HG02798 (cell line): ENCODE data around the gene DLK2.
"Not testable (repeated sequence)": the region's sequence is repeated elsewhere in the genome, so short reads cannot be mapped to it uniquely, and the experiment has no call there.

Experiments
- ATAC-seq: cut with Tn5 transposase; IDR thresholded peaks from one replicate; pipeline ENCODE4 v1.9.1; 2021; ENCODE audit warnings: mild to moderate bottlenecking; ENCODE audit not compliant: unreplicated experiment, poor library complexity

The DLK2 gene

GRCh38 chr6:43488667-43489276 lies 33.4 kb upstream of the DLK2 start:
- no peak for ATAC-seq

- ATAC-seq = no peak
Measured at GRCh38 chr6:43481591-43482236, 26.4 kb upstream of the DLK2 start.

GRCh38 chr6:43481075-43481474 lies 25.7 kb upstream of the DLK2 start:
- no peak for ATAC-seq

- no peak for ATAC-seq
Measured at GRCh38 chr6:43478008-43478372, 22.6 kb upstream of the DLK2 start.

- ATAC-seq = peak; percentile 98
Measured at GRCh38 chr6:43477235-43478007, 22.1 kb upstream of the DLK2 start, which contains the start of gene TJAP1. TSS of gene TJAP1 (plus strand) at chr6:43477570. CDS start at chr6:43499002, 21,432 bp downstream.

- ATAC-seq = no peak
Measured at GRCh38 chr6:43476746-43477145, 21.4 kb upstream of the DLK2 start.

GRCh38 chr6:43475516-43475915 lies 20.2 kb upstream of the DLK2 start:
- ATAC-seq = no peak

- no peak for ATAC-seq
Measured at GRCh38 chr6:43472515-43472914, 17.2 kb upstream of the DLK2 start.

- no peak for ATAC-seq
Measured at GRCh38 chr6:43471399-43471798, 16.1 kb upstream of the DLK2 start.

- no peak for ATAC-seq
Measured at GRCh38 chr6:43469947-43470346, 14.6 kb upstream of the DLK2 start.

GRCh38 chr6:43468748-43469681 lies 13.7 kb upstream of the DLK2 start:
- ATAC-seq = no peak

GRCh38 chr6:43468240-43468639 lies 12.9 kb upstream of the DLK2 start:
- ATAC-seq = no peak

- ATAC-seq = no peak
Measured at GRCh38 chr6:43467752-43468151, 12.4 kb upstream of the DLK2 start.

GRCh38 chr6:43467265-43467664 lies 11.9 kb upstream of the DLK2 start:
- not testable (repeated sequence) for ATAC-seq

GRCh38 chr6:43465948-43466347 lies 10.6 kb upstream of the DLK2 start:
- ATAC-seq = no peak

GRCh38 chr6:43464337-43464736 lies 9.0 kb upstream of the DLK2 start:
- no peak for ATAC-seq

- no peak for ATAC-seq
Measured at GRCh38 chr6:43461936-43462335, 6.6 kb upstream of the DLK2 start.

- no peak for ATAC-seq
Measured at GRCh38 chr6:43460032-43460431, 4.7 kb upstream of the DLK2 start.

GRCh38 chr6:43459535-43459934 lies 4.2 kb upstream of the DLK2 start:
- no peak for ATAC-seq

- ATAC-seq = not testable (repeated sequence)
Measured at GRCh38 chr6:43458154-43458553, 2.8 kb upstream of the DLK2 start.
